Measurements from ENCODE around the gene SLC25A51.

The SLC25A51 gene

GRCh38 chr9:37937366-37937765 is 33.4 kb upstream of the SLC25A51 start:
- DNase-seq: no peak

GRCh38 chr9:37936965-37937364 is 33.0 kb upstream of the SLC25A51 start:
- peak; percentile 78 for DNase-seq

- no peak for DNase-seq
Measured at GRCh38 chr9:37936376-37936775, 32.4 kb upstream of the SLC25A51 start.

GRCh38 chr9:37935096-37935495 is 31.2 kb upstream of the SLC25A51 start:
- DNase-seq: no peak

GRCh38 chr9:37931592-37931991 is 27.7 kb upstream of the SLC25A51 start:
- DNase-seq: no peak

- DNase-seq: peak; percentile 62
Measured at GRCh38 chr9:37929441-37929895, 25.5 kb upstream of the SLC25A51 start.

- DNase-seq: no peak
Measured at GRCh38 chr9:37928552-37929430, 24.9 kb upstream of the SLC25A51 start.

- DNase-seq: no peak
Measured at GRCh38 chr9:37927601-37928551, 23.9 kb upstream of the SLC25A51 start.

GRCh38 chr9:37927132-37927531 is 23.2 kb upstream of the SLC25A51 start:
- no peak for DNase-seq

GRCh38 chr9:37926737-37927118 is 22.8 kb upstream of the SLC25A51 start:
- no peak for DNase-seq

- DNase-seq: no peak
Measured at GRCh38 chr9:37925786-37926736, 22.1 kb upstream of the SLC25A51 start.

GRCh38 chr9:37925006-37925405 is 21.1 kb upstream of the SLC25A51 start:
- DNase-seq: no peak

GRCh38 chr9:37924538-37924937 is 20.6 kb upstream of the SLC25A51 start:
- DNase-seq: no peak

- DNase-seq: no peak
Measured at GRCh38 chr9:37923796-37924427, 20.0 kb upstream of the SLC25A51 start.

- DNase-seq: no peak
Measured at GRCh38 chr9:37923118-37923795, 19.3 kb upstream of the SLC25A51 start.

- DNase-seq: no peak
Measured at GRCh38 chr9:37922363-37923117, 18.6 kb upstream of the SLC25A51 start.

- DNase-seq: peak; percentile 38
Measured at GRCh38 chr9:37921546-37922300, 17.8 kb upstream of the SLC25A51 start.

- DNase-seq: no peak
Measured at GRCh38 chr9:37921168-37921510, 17.2 kb upstream of the SLC25A51 start.

GRCh38 chr9:37920471-37921167 is 16.7 kb upstream of the SLC25A51 start:
- DNase-seq: no peak

All from fibroblast of skin of scalp (primary cell).